Measurements from ENCODE around the gene MTRF1L.

DNA sequence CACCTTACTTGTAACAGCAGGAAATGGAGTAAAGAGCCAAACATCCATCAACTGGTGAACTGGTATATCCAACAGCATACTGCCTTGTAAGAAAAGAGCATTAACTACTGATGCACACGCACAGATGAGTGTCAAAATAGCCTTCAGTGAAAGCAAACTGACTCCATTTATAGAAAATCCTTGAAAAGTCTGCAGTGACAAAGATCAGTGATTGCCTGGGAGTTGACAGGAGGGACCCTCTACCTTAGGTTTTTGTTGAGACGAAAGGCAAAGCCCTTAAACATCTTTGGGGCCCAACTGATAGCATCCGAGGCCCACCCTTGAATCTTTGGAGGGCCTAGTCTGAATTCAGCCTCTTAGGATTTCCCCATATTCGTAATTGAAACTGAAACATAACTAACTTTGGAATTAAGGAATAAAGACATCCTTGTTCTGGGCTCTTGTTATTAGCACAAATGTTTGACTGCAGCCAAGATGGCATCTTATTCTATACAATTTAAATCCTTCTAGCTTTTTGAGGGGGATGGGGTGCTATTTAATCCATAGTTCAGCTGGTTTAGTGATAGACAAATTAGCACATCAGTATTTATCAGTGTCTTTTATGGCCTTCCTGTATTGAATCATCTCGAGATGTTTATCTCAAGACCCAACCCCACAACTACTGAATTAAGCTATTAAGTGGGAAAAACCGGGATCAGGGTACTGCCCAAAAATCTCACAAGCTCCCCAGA, 32.7 kb downstream of the MTRF1L start:
- TF ChIP-seq, protein P1, sequence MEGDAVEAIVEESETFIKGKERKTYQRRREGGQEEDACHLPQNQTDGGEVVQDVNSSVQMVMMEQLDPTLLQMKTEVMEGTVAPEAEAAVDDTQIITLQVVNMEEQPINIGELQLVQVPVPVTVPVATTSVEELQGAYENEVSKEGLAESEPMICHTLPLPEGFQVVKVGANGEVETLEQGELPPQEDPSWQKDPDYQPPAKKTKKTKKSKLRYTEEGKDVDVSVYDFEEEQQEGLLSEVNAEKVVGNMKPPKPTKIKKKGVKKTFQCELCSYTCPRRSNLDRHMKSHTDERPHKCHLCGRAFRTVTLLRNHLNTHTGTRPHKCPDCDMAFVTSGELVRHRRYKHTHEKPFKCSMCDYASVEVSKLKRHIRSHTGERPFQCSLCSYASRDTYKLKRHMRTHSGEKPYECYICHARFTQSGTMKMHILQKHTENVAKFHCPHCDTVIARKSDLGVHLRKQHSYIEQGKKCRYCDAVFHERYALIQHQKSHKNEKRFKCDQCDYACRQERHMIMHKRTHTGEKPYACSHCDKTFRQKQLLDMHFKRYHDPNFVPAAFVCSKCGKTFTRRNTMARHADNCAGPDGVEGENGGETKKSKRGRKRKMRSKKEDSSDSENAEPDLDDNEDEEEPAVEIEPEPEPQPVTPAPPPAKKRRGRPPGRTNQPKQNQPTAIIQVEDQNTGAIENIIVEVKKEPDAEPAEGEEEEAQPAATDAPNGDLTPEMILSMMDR (IDR thresholded peaks at IDR 0.05; ENCODE audit: control extremely low read depth in 1 of 3, insufficient read depth in 1 of 3, low read depth in 1 of 3, low read length in 3 of 3) = no peak
- TF ChIP-seq POLR2AphosphoS5 (IDR thresholded peaks at IDR 0.05; ENCODE audit: low read depth, low read length) = no peak; the same call in 1 of the 2 replicates
- TF ChIP-seq, protein P2, sequence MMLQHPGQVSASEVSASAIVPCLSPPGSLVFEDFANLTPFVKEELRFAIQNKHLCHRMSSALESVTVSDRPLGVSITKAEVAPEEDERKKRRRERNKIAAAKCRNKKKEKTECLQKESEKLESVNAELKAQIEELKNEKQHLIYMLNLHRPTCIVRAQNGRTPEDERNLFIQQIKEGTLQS (IDR thresholded peaks at IDR 0.05; ENCODE audit: insufficient read depth, low read depth, low read length) = no peak
- no peak for TF ChIP-seq BACH1 (IDR thresholded peaks at IDR 0.05; ENCODE audit: low read length)
- TF ChIP-seq ASH2L (IDR thresholded peaks at IDR 0.05; ENCODE audit: low read length) = no peak
- TF ChIP-seq GABPA (IDR thresholded peaks at IDR 0.05; ENCODE audit: borderline replicate concordance, insufficient read depth, low read length) = no peak
- TF ChIP-seq, protein P3, sequence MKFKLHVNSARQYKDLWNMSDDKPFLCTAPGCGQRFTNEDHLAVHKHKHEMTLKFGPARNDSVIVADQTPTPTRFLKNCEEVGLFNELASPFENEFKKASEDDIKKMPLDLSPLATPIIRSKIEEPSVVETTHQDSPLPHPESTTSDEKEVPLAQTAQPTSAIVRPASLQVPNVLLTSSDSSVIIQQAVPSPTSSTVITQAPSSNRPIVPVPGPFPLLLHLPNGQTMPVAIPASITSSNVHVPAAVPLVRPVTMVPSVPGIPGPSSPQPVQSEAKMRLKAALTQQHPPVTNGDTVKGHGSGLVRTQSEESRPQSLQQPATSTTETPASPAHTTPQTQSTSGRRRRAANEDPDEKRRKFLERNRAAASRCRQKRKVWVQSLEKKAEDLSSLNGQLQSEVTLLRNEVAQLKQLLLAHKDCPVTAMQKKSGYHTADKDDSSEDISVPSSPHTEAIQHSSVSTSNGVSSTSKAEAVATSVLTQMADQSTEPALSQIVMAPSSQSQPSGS (IDR thresholded peaks at IDR 0.05; ENCODE audit: low read length) = no peak
- no peak for TF ChIP-seq HDAC6 (IDR thresholded peaks at IDR 0.05; ENCODE audit: low read depth, low read length)
- TF ChIP-seq POLR2A (IDR thresholded peaks at IDR 0.05; ENCODE audit: control extremely low read depth in 1 of 2, low read depth in 2 of 2, low read length in 2 of 2) = peak in 1 of 2 experiments; percentile 68; a peak in 1 of 3 replicates
- TF ChIP-seq EZH2 (IDR thresholded peaks at IDR 0.05; ENCODE audit: low read depth, low read length, severe bottlenecking) = no peak
- no peak for TF ChIP-seq CBX5 (IDR thresholded peaks at IDR 0.05; ENCODE audit: low read depth, low read length)

All from H1 (cell line).